Activated T-helper 1 cell treated with anti-CD3 and anti-CD28 coated beads, Interleukin-12 subunit alpha, Interleukin-12 subunit beta, Interleukin-2, Interleukin-4 antibody, amounts not matched to agents 30 ng/mL and 10 ng/mL and 1 ng/mL, durations not matched to agents 14 hours and 24 hours and 36 hours (primary cell): ENCODE results near the gene GFER. TPM values are rescaled to one million over a fixed set of nuclear protein-coding genes. Genes with fewer than 3 reads are reported as not detected.

Source experiments
- DNase-seq: peaks from one replicate; pipeline ENCODE4 v3.0.0; 2021; ENCODE audit warnings: low spot score
- H3K27ac Mint-ChIP-seq: one replicate; pipeline ENCODE4 v1.8.0; 2021; ENCODE audit warnings: mild to moderate bottlenecking, mixed read lengths
- H3K27me3 Mint-ChIP-seq: one replicate; pipeline ENCODE4 v1.8.0; 2022; ENCODE audit warnings: mild to moderate bottlenecking, moderate library complexity, mixed read lengths; ENCODE audit not compliant: insufficient read depth
- H3K36me3 Mint-ChIP-seq: one replicate; pipeline ENCODE4 v1.8.0; 2021; ENCODE audit warnings: low read depth, mixed read lengths
- H3K4me1 Mint-ChIP-seq: one replicate; pipeline ENCODE4 v1.8.0; 2021; ENCODE audit warnings: low read depth, mixed read lengths
- H3K4me3 Mint-ChIP-seq: one replicate; pipeline ENCODE4 v1.8.0; 2021; ENCODE audit warnings: mild to moderate bottlenecking, moderate library complexity, mixed read lengths
- H3K9me3 Mint-ChIP-seq: one replicate; pipeline ENCODE4 v1.8.0; 2021; ENCODE audit warnings: mixed read lengths
- intact Hi-C: fragments of 100-400 bp; cut with micrococcal nuclease; formaldehyde crosslinking; loops from one replicate; pipeline ENCODE4 v1.15.1; 2024
- total RNA-seq: library from RNA; stranded (reverse); gene quantifications from 2 replicates; pipeline ENCODE4 v1.2.3, GENCODE V29; 2022

Gene GFER
- total RNA-seq, 1 donor from 2014 or later: 46.2 TPM

DNA sequence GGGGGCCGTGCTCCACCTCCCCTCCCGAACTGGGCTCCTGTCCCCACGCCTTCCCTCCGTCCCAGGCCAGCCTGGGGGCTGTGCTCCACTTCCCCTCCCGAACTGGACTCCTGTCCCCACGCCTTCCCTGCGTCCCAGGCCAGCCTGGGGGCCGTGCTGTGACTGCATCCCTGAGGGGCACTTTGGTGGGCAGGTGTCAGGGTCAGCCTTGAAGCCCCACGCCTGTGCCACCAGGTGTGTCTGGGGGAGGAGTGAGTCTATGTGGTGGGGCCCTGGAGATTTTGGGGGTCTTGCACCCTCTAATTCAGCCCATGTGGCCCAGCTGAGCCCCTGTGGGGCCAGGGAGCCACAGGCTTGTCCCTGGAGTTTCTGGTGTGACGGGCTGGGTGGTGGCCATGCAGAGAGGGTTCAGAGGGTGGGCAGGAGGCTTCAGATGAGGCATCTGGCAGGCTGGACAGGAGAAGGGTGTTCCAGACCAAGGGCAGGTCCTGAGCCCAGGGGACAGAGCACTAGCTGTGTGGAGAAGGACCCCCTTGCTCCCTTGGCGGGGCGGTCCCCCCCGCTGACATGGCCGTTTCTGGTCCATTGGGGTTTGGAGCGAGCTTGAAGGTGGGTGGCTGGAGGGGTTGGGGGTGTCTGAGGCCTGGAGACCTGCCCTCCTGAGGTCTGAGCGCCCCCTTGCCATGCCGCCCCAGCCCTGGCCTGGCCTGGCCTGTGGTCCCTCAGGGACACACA lies 50.9 kb downstream of the GFER start:
- H3K27me3 Mint-ChIP-seq: no peaks in the 10 kb centered on the region
- no peaks in the 10 kb centered on the region for H3K9me3 Mint-ChIP-seq
- intact Hi-C loops: no loop called here
- H3K4me1 Mint-ChIP-seq: no peaks in the 10 kb centered on the region
- no peak overlapping the region for H3K4me3 Mint-ChIP-seq
- no peak for DNase-seq
- H3K36me3 Mint-ChIP-seq: no peaks in the 10 kb centered on the region
- H3K27ac Mint-ChIP-seq: no peak overlapping the region

GRCh38 chr16:2035431-2036199 lies 51.6 kb downstream of the GFER start:
- intact Hi-C loops: no loop called here
- no peaks in the 10 kb centered on the region for H3K36me3 Mint-ChIP-seq
- no peaks in the 10 kb centered on the region for H3K9me3 Mint-ChIP-seq
- no peak overlapping the region for H3K4me3 Mint-ChIP-seq
- no peak overlapping the region for H3K27ac Mint-ChIP-seq
- no peaks in the 10 kb centered on the region for H3K27me3 Mint-ChIP-seq
- no peak for DNase-seq
- H3K4me1 Mint-ChIP-seq: no peaks in the 10 kb centered on the region

GRCh38 chr16:2036200-2036966 lies 52.4 kb downstream of the GFER start:
- H3K9me3 Mint-ChIP-seq: no peaks in the 10 kb centered on the region
- no peak overlapping the region for H3K27ac Mint-ChIP-seq
- no peaks in the 10 kb centered on the region for H3K4me1 Mint-ChIP-seq
- no peak for DNase-seq
- H3K4me3 Mint-ChIP-seq: no peak overlapping the region
- intact Hi-C loops: no loop called here
- no peaks in the 10 kb centered on the region for H3K36me3 Mint-ChIP-seq
- H3K27me3 Mint-ChIP-seq: no peaks in the 10 kb centered on the region

DNA sequence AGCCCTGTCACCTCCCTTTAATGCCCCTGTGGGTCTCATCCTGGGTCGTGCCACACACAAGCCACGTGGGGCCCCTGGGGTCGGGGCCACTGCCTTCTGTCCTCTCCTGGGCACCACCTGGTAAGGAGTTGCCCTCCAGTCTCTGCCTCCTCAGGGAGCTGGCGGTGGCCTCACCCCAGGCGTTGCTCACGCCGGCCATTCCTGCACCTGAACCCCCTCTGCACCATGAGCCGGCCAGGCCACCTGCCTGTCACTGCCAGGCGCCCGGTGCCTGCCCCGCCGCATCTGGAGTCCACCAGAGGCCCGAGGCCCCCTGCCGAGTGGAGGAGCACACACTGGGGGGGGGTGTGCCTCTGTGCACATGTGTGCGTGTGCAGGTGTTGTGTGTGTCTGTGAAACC lies 53.1 kb downstream of the GFER start:
- no peak for DNase-seq
- no peak overlapping the region for H3K4me3 Mint-ChIP-seq
- intact Hi-C loops: no loop called here
- H3K4me1 Mint-ChIP-seq: no peaks in the 10 kb centered on the region
- H3K36me3 Mint-ChIP-seq: no peaks in the 10 kb centered on the region
- H3K9me3 Mint-ChIP-seq: no peaks in the 10 kb centered on the region
- no peak overlapping the region for H3K27ac Mint-ChIP-seq
- H3K27me3 Mint-ChIP-seq: no peaks in the 10 kb centered on the region

Other genes starting within 250 kb of the GFER start
- 49.5 and 49.9 TPM in 2 replicates for gene NME3, start 212.7 kb upstream of the GFER start, total RNA-seq
- 31.0 and 32.7 TPM in 2 replicates for gene EME2, start 211.4 kb upstream of the GFER start, total RNA-seq
- gene MRPS34, start 211.1 kb upstream of the GFER start, total RNA-seq: 209 and 215 TPM in 2 replicates
- gene SPSB3, start 201.6 kb upstream of the GFER start, total RNA-seq: 30.3 and 30.8 TPM in 2 replicates
- gene NUBP2, start 201.2 kb upstream of the GFER start, total RNA-seq: 81.6 and 82.8 TPM in 2 replicates
- not detected in 2 replicates for gene IGFALS, start 190.5 kb upstream of the GFER start, total RNA-seq
- 57.8 and 58.7 TPM in 2 replicates for gene HAGH, start 157.4 kb upstream of the GFER start, total RNA-seq
- 19.4 and 20.2 TPM in 2 replicates for gene FAHD1, start 157.0 kb upstream of the GFER start, total RNA-seq
- not detected in 2 replicates for gene MEIOB, start 112.0 kb upstream of the GFER start, total RNA-seq
- gene HS3ST6, start 65.8 kb upstream of the GFER start, total RNA-seq: not detected in 2 replicates
- gene MSRB1, start 41.0 kb upstream of the GFER start, total RNA-seq: 22.1 and 26.1 TPM in 2 replicates
- gene RPL3L, start 29.5 kb upstream of the GFER start, total RNA-seq: 1.1 and 1.9 TPM in 2 replicates
- 134 and 138 TPM in 2 replicates for gene NDUFB10, start 24.7 kb upstream of the GFER start, total RNA-seq
- 3,144 and 3,145 TPM in 2 replicates for gene RPS2, start 19.4 kb upstream of the GFER start, total RNA-seq
- 0.70 and 0.93 TPM in 2 replicates for gene RNF151, start 17.3 kb upstream of the GFER start, total RNA-seq
- gene TBL3, start 12.1 kb upstream of the GFER start, total RNA-seq: 84.9 and 87.3 TPM in 2 replicates
- 0.24 TPM in 1 of 2 replicates, not detected in the other for gene NOXO1, start 2.7 kb upstream of the GFER start, total RNA-seq
- 21.2 and 26.3 TPM in 2 replicates for gene SYNGR3, start 5.8 kb downstream of the GFER start, total RNA-seq
- gene ZNF598, start 25.6 kb downstream of the GFER start, total RNA-seq: 100 and 105 TPM in 2 replicates
- gene NPW, start 35.6 kb downstream of the GFER start, total RNA-seq: 3.6 and 3.9 TPM in 2 replicates
- 2.2 and 2.5 TPM in 2 replicates for gene NHERF2, start 42.7 kb downstream of the GFER start, total RNA-seq
- 50.0 and 52.7 TPM in 2 replicates for gene NTHL1, start 63.6 kb downstream of the GFER start, total RNA-seq
- 96.4 and 111 TPM in 2 replicates for gene TSC2, start 63.8 kb downstream of the GFER start, total RNA-seq
- 92.5 and 104 TPM in 2 replicates for gene PKD1, start 151.7 kb downstream of the GFER start, total RNA-seq
- 0.24 and 0.70 TPM in 2 replicates for gene RAB26, start 164.4 kb downstream of the GFER start, total RNA-seq
- gene TRAF7, start 171.6 kb downstream of the GFER start, total RNA-seq: 70.4 and 73.1 TPM in 2 replicates
- 1.0 and 1.2 TPM in 2 replicates for gene CASKIN1, start 212.4 kb downstream of the GFER start, total RNA-seq
- gene MLST8, start 221.3 kb downstream of the GFER start, total RNA-seq: 57.0 and 61.9 TPM in 2 replicates
- gene BRICD5, start 226.7 kb downstream of the GFER start, total RNA-seq: 24.7 and 25.1 TPM in 2 replicates
- gene PGP, start 230.6 kb downstream of the GFER start, total RNA-seq: 37.2 and 37.7 TPM in 2 replicates
- 35.6 and 37.4 TPM in 2 replicates for gene E4F1, start 239.4 kb downstream of the GFER start, total RNA-seq